ENCODE measurements around the gene CCDC149.
A peak's percentile ranks its signal among the peaks of the same experiment; 100 is the strongest.

Gene CCDC149

GRCh38 chr4:24928708-24929107, 15.9 kb upstream of the CCDC149 start:
- H3K4me3 ChIP-seq (replicated peaks; ENCODE audit: low read depth, low read length): no peak overlapping the region
- DNase-seq (ENCODE audit: low read depth): no peak
- no peak for TF ChIP-seq CTCF (IDR thresholded peaks at IDR 0.05; ENCODE audit: low read length, missing control alignments)

- DNase-seq (ENCODE audit: low read depth): no peak
- TF ChIP-seq CTCF (IDR thresholded peaks at IDR 0.05; ENCODE audit: low read length, missing control alignments): no peak
- no peak overlapping the region for H3K4me3 ChIP-seq (replicated peaks; ENCODE audit: low read depth, low read length)
These were observed 14.2 kb upstream of the CCDC149 start for GRCh38 chr4:24927049-24927448.

- no peak overlapping the region for H3K4me3 ChIP-seq (replicated peaks; ENCODE audit: low read depth, low read length)
- TF ChIP-seq CTCF (IDR thresholded peaks at IDR 0.05; ENCODE audit: low read length, missing control alignments): no peak
- peak; percentile 92 for DNase-seq (ENCODE audit: low read depth)
These were observed 11.5 kb upstream of the CCDC149 start for GRCh38 chr4:24924309-24924781.

GRCh38 chr4:24923550-24923949, 10.7 kb upstream of the CCDC149 start:
- DNase-seq (ENCODE audit: low read depth): no peak
- TF ChIP-seq CTCF (IDR thresholded peaks at IDR 0.05; ENCODE audit: low read length, missing control alignments): no peak
- no peak overlapping the region for H3K4me3 ChIP-seq (replicated peaks; ENCODE audit: low read depth, low read length)

GRCh38 chr4:24923002-24923401, 10.2 kb upstream of the CCDC149 start:
- DNase-seq (ENCODE audit: low read depth): no peak
- H3K4me3 ChIP-seq (replicated peaks; ENCODE audit: low read depth, low read length): no peak overlapping the region
- TF ChIP-seq CTCF (IDR thresholded peaks at IDR 0.05; ENCODE audit: low read length, missing control alignments): no peak

GRCh38 chr4:24922416-24922815, 9.6 kb upstream of the CCDC149 start:
- no peak overlapping the region for H3K4me3 ChIP-seq (replicated peaks; ENCODE audit: low read depth, low read length)
- TF ChIP-seq CTCF (IDR thresholded peaks at IDR 0.05; ENCODE audit: low read length, missing control alignments): no peak
- no peak for DNase-seq (ENCODE audit: low read depth)

- H3K4me3 ChIP-seq (replicated peaks; ENCODE audit: low read depth, low read length): no peak overlapping the region
- no peak for DNase-seq (ENCODE audit: low read depth)
- no peak for TF ChIP-seq CTCF (IDR thresholded peaks at IDR 0.05; ENCODE audit: low read length, missing control alignments)
These were observed 8.6 kb upstream of the CCDC149 start for GRCh38 chr4:24921491-24921890.
